Lower lobe of right lung (tissue), 2 donors: ENCODE measurements around the gene ZNF496. TPM values are rescaled to one million over a fixed set of nuclear protein-coding genes. Genes with fewer than 3 reads are reported as not detected.

Source experiments
- ATAC-seq, 2 donors: fragments of 200-7000 bp; cut with Tn5 transposase; one replicate each; pipeline ENCODE4 v1.9.1; 2020 to 2022; ENCODE audit warnings: mild to moderate bottlenecking in 2 of 2, moderate library complexity in 2 of 2
- DNase-seq: peaks from one replicate; pipeline ENCODE4 v3.0.0-alpha.2; 2020
- H3K27ac ChIP-seq: fragments of 200-600 bp; one replicate; pipeline ENCODE4 v1.8.0; 2022
- H3K27me3 ChIP-seq: fragments of 200-600 bp; one replicate; pipeline ENCODE4 v1.8.0; 2022; ENCODE audit warnings: low read depth
- H3K36me3 ChIP-seq: fragments of 200-600 bp; one replicate; pipeline ENCODE4 v1.8.0; 2022; ENCODE audit warnings: mild to moderate bottlenecking
- H3K4me1 ChIP-seq: fragments of 200-600 bp; one replicate; pipeline ENCODE4 v1.8.0; 2022
- H3K4me3 ChIP-seq: fragments of 200-600 bp; one replicate; pipeline ENCODE4 v1.8.0; 2022; ENCODE audit warnings: mild to moderate bottlenecking
- H3K9me3 ChIP-seq: fragments of 200-600 bp; one replicate; pipeline ENCODE4 v1.8.0; 2022
- intact Hi-C: fragments of 100-400 bp; cut with DNase I; formaldehyde crosslinking; loops from one replicate; pipeline ENCODE4 v1.11.0; 2022
- total RNA-seq: library from RNA; stranded (reverse); fragmentation: NEBNext Ultra II Directional; extraction: Animal tissue kit (Norgen Biotek cat#: 25700); gene quantifications from one replicate; pipeline ENCODE4 v1.2.1, GENCODE V29; 2021
- TF ChIP-seq, protein P1 (sequence below): fragments of 200-600 bp; IDR thresholded peaks from one replicate; pipeline ENCODE4 v1.8.0; 2022; ENCODE audit warnings: antibody characterized with exemption, mild to moderate bottlenecking
- donor health status: DM: no; HTN: yes; CAD: no; lungs with severe emphysema.

Gene ZNF496
- total RNA-seq, 1 donor from 2014 or later: 16.9 TPM

DNA sequence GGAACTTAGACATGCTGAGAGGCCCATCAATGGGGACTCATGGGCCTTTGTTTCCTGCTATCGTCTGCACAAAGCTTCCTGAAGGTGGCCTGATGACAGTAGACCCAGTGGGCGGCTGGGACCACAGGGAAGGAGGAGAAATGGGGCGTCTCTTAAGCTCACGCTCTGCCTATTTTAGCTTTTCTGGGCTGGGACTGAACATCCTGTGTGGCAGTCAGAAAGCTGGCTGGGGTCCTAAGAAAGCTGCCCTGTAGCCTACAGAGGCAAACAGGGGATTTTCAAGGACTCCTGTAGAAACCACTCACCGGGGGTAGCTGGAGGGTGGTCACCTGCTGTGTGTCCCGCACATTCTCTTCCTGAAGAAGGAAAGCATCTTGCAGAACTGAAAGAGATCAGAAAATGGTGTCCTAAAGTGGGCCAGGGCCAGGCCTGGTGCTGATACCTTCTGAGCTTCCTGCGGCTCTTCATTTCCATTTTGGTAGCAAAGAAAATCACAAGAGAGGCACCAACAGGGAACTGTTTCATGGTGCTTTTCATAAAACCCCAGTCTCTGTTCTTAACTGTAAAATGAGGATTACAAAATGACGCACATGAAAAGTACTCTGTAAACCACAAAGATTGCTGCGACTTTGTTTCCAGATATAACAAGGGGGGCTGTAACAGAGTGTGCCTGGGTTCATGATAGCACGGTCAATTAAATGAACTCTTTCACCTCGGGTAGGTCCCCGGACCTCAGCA, 8.6 kb downstream of the ZNF496 start:
- Histone ChIP-seq H3K9me3 (no peaks in the 10 kb centered on the region), H3K27me3 (no peaks in the 10 kb centered on the region), H3K4me1 (no peaks in the 10 kb centered on the region), H3K36me3 (peaks cover 90% of the 10 kb centered on the region), H3K4me3 (no peak overlapping the region), H3K27ac (no peak overlapping the region)
- TF ChIP-seq, protein P1, sequence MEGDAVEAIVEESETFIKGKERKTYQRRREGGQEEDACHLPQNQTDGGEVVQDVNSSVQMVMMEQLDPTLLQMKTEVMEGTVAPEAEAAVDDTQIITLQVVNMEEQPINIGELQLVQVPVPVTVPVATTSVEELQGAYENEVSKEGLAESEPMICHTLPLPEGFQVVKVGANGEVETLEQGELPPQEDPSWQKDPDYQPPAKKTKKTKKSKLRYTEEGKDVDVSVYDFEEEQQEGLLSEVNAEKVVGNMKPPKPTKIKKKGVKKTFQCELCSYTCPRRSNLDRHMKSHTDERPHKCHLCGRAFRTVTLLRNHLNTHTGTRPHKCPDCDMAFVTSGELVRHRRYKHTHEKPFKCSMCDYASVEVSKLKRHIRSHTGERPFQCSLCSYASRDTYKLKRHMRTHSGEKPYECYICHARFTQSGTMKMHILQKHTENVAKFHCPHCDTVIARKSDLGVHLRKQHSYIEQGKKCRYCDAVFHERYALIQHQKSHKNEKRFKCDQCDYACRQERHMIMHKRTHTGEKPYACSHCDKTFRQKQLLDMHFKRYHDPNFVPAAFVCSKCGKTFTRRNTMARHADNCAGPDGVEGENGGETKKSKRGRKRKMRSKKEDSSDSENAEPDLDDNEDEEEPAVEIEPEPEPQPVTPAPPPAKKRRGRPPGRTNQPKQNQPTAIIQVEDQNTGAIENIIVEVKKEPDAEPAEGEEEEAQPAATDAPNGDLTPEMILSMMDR: no peak
- no peak for ATAC-seq
- intact Hi-C loops: no loop called here
- no peak for DNase-seq

DNA sequence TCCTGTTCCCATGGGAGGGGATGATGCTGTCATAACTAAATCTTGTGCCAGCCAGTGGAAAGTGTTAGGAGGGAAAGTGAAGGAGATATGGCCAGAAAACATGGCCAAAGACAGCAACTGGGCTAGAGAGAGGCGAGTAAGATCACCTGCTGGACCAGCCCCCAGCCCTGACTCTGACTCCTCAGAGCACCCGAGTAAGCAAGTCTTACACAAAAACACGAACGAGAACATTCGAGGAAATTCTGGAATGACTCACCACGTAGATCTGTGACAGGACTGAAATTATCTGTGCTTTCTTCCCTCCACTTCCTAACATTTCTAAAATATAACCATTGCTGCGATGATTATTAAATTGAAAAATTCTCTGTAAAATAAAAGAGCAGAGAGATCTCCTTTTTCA, 9.2 kb downstream of the ZNF496 start:
- no peak for DNase-seq
- TF ChIP-seq, protein P1: no peak
- H3K27me3 ChIP-seq: no peaks in the 10 kb centered on the region
- no peaks in the 10 kb centered on the region for H3K4me1 ChIP-seq
- no peak overlapping the region for H3K4me3 ChIP-seq
- ATAC-seq: no peak
- H3K9me3 ChIP-seq: no peaks in the 10 kb centered on the region
- intact Hi-C loops: no loop called here
- H3K27ac ChIP-seq: no peak overlapping the region
- peaks cover 90% of the 10 kb centered on the region for H3K36me3 ChIP-seq

DNA sequence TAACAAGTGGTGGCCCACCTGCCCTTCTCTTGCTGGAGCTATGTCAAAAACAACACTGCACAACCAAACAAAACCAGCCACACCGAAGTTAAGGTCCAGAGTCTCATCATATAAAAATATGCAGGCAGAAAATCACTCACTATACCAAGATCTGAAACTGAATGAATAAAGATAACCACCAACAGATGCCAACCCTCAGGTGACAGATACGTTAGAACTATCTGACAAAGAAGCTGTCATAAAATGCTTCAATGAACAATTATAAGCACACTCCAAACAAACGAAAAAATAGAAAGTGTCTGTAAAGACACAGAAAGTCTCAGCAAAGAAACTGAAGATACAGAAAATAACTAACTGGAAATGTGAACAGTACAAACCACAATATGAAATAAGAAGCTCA, 14.0 kb downstream of the ZNF496 start:
- no peaks in the 10 kb centered on the region for H3K9me3 ChIP-seq
- no peak for ATAC-seq

DNA sequence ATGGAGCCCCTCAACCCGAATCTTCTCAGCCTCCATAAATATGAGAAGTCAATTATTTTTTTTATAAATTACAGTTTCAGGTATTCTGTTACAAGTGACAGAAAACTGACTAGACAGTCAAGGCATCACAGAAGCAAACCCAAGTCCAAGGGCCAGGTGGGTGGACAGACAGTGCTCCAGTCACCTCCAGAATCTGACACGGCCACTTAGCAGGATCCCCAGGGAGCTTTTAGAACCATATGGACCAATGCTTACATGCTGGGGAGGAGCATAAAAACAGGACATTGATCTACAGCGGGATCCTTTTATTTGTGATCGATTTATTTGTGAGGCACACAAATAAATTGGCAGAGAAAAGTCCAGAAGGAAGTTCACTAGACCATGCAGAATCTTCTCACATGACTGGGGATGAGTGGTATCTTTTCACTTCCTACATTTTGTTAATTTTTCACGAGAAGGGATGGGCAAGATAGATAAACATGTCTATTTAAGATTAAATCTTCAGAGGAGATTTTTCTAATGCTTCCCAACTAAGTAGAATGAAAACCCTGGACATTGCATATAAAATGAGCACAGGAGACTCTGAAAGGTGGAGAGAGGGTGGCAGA, 15.0 kb downstream of the ZNF496 start:
- Histone ChIP-seq H3K4me1 (no peaks in the 10 kb centered on the region), H3K27ac (no peak overlapping the region), H3K27me3 (no peaks in the 10 kb centered on the region), H3K9me3 (no peaks in the 10 kb centered on the region), H3K4me3 (no peak overlapping the region), H3K36me3 (peaks cover 68% of the 10 kb centered on the region)
- ATAC-seq (no peak), DNase-seq (no peak)
- TF ChIP-seq, protein P1: no peak
- intact Hi-C loops: no loop called here

More for the DNA sequence above, 14.0 kb downstream of the ZNF496 start:
- no peaks in the 10 kb centered on the region for H3K27me3 ChIP-seq
- intact Hi-C loops: no loop called here
- TF ChIP-seq, protein P1: no peak
- H3K27ac ChIP-seq: no peak overlapping the region
- H3K4me1 ChIP-seq: no peaks in the 10 kb centered on the region
- H3K4me3 ChIP-seq: no peak overlapping the region
- peaks cover 78% of the 10 kb centered on the region for H3K36me3 ChIP-seq
- DNase-seq: no peak

DNA sequence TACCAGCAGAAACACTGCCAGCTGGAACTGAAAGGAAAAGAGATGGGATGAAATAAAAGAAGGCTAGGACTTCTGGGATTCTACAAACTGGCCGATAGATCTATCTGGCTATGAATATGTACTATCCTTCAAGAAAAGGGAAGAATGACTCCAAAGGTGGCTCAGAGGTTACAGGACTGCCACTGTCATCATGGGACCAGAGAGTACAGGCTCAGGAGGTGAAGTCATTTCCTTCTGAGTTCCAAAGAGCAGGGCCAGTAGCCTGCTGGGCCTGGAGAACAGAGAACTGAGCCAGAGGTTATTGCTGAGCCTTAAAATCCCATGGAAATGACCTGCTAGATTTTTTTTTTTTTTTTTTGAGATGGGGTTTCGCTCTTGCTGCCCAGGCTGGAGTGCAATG, 27.6 kb downstream of the ZNF496 start:
- TF ChIP-seq, protein P1: no peak
- H3K36me3 ChIP-seq: peaks cover 85% of the 10 kb centered on the region
- ATAC-seq (no peak), DNase-seq (no peak)
- intact Hi-C loops: no loop called here
- H3K4me3 ChIP-seq: no peak overlapping the region
- no peaks in the 10 kb centered on the region for H3K4me1 ChIP-seq
- no peaks in the 10 kb centered on the region for H3K27me3 ChIP-seq
- H3K9me3 ChIP-seq: no peaks in the 10 kb centered on the region
- no peak overlapping the region for H3K27ac ChIP-seq
